ENCODE measurements around the gene RGPD8. TPM values are rescaled to one million over a fixed set of nuclear protein-coding genes. Genes with fewer than 3 reads are reported as not detected.

RGPD8 gene
- total and polyA plus RNA-seq, 2 of the 13 experiments (the other 11 are each of a cell fraction or from before 2014, with no cell fraction given): 2.3 to 12.8 TPM

DNA sequence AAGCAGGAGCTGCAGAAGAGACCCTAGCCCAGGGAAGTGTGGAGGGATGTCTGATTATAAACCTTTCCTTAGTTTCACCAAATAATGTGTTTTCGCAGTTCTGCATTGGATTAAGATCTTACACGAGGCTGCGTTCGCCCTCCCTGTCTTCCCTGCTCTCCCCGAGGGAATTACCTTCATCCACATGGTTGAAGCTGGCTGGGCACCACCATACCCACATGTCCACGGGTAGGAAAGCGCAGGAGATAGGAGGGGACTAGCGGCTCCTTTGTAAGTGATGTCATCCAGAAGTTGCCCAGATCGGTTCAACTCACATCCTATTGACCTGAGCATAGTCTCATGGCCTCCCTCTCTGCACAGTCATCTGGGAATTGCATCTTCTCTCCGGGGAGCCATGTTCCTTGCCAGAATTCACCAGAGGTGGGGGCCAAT, 49.6 kb upstream of the RGPD8 start (continued):
- TF ChIP-seq, protein P1, sequence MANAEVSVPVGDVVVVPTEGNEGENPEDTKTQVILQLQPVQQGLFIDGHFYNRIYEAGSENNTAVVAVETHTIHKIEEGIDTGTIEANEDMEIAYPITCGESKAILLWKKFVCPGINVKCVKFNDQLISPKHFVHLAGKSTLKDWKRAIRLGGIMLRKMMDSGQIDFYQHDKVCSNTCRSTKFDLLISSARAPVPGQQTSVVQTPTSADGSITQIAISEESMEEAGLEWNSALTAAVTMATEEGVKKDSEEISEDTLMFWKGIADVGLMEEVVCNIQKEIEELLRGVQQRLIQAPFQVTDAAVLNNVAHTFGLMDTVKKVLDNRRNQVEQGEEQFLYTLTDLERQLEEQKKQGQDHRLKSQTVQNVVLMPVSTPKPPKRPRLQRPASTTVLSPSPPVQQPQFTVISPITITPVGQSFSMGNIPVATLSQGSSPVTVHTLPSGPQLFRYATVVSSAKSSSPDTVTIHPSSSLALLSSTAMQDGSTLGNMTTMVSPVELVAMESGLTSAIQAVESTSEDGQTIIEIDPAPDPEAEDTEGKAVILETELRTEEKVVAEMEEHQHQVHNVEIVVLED (CRISPR knock-in tag; IDR thresholded peaks at IDR 0.05; ENCODE audit: borderline replicate concordance): no peak
- TF ChIP-seq TARDBP (CRISPR knock-in tag; IDR thresholded peaks at IDR 0.05) (no peak), DPF2 (CRISPR knock-in tag; IDR thresholded peaks at IDR 0.05; ENCODE audit: borderline replicate concordance, low read depth) (no peak), FOXA3 (CRISPR knock-in tag; IDR thresholded peaks at IDR 0.05) (no peak), ZEB1 (IDR thresholded peaks at IDR 0.05; ENCODE audit: insufficient replicate concordance, low read depth) (no peak), ZNF558 (CRISPR knock-in tag; IDR thresholded peaks at IDR 0.05; ENCODE audit: borderline replicate concordance) (no peak), POLR2AphosphoS5 (IDR thresholded peaks at IDR 0.05; ENCODE audit: low read depth, low read length) (peak; percentile 41; the same call in 1 of the 2 replicates), KLF9 (CRISPR knock-in tag; IDR thresholded peaks at IDR 0.05; ENCODE audit: low read depth) (no peak), NFKBIZ (CRISPR knock-in tag; IDR thresholded peaks at IDR 0.05) (no peak), GLI4 (CRISPR knock-in tag; IDR thresholded peaks at IDR 0.05; ENCODE audit: borderline replicate concordance) (no peak), ZNF496 (CRISPR knock-in tag; IDR thresholded peaks at IDR 0.05; ENCODE audit: insufficient replicate concordance) (no peak), PCBP1 (IDR thresholded peaks at IDR 0.05; ENCODE audit: borderline replicate concordance, low read depth, low read length) (no peak), GFI1 (CRISPR knock-in tag; IDR thresholded peaks at IDR 0.05; ENCODE audit: borderline replicate concordance) (no peak), PHB2 (IDR thresholded peaks at IDR 0.05; ENCODE audit: partially characterized antibody) (no peak), ZNF121 (CRISPR knock-in tag; IDR thresholded peaks at IDR 0.05) (no peak), SIN3B (IDR thresholded peaks at IDR 0.05; ENCODE audit: low read length) (no peak), YEATS4 (CRISPR knock-in tag; IDR thresholded peaks at IDR 0.05; ENCODE audit: borderline replicate concordance) (no peak), WIZ (CRISPR knock-in tag; IDR thresholded peaks at IDR 0.05) (no peak; the same call in 1 of the 2 replicates), ZNF782 (CRISPR knock-in tag; IDR thresholded peaks at IDR 0.05; ENCODE audit: borderline replicate concordance) (0 out of 2 replicates have a peak, but pooled peaks have one; percentile 28), ZNF260 (CRISPR knock-in tag; IDR thresholded peaks at IDR 0.05; ENCODE audit: borderline replicate concordance, low read depth) (no peak)
- TF ChIP-seq, protein P2, sequence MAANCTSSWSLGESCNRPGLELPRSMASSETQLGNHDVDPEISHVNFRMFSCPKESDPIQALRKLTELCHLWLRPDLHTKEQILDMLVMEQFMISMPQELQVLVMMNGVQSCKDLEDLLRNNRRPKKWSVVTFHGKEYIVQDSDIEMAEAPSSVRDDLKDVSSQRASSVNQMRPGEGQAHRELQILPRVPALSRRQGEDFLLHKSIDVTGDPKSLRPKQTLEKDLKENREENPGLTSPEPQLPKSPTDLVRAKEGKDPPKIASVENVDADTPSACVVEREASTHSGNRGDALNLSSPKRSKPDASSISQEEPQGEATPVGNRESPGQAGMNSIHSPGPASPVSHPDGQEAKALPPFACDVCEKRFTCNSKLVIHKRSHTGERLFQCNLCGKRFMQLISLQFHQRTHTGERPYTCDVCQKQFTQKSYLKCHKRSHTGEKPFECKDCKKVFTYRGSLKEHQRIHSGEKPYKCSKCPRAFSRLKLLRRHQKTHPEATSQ (CRISPR knock-in tag; IDR thresholded peaks at IDR 0.05; ENCODE audit: borderline replicate concordance): no peak
- TF ChIP-seq, protein P3, sequence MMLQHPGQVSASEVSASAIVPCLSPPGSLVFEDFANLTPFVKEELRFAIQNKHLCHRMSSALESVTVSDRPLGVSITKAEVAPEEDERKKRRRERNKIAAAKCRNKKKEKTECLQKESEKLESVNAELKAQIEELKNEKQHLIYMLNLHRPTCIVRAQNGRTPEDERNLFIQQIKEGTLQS (CRISPR knock-in tag; IDR thresholded peaks at IDR 0.05): peak; percentile 55; the same call in 1 of the 2 replicates
- TF ChIP-seq, protein P4, sequence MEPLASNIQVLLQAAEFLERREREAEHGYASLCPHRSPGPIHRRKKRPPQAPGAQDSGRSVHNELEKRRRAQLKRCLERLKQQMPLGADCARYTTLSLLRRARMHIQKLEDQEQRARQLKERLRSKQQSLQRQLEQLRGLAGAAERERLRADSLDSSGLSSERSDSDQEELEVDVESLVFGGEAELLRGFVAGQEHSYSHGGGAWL (CRISPR knock-in tag; IDR thresholded peaks at IDR 0.05): no peak; the same call in 1 of the 2 replicates
- TF ChIP-seq, protein P5, sequence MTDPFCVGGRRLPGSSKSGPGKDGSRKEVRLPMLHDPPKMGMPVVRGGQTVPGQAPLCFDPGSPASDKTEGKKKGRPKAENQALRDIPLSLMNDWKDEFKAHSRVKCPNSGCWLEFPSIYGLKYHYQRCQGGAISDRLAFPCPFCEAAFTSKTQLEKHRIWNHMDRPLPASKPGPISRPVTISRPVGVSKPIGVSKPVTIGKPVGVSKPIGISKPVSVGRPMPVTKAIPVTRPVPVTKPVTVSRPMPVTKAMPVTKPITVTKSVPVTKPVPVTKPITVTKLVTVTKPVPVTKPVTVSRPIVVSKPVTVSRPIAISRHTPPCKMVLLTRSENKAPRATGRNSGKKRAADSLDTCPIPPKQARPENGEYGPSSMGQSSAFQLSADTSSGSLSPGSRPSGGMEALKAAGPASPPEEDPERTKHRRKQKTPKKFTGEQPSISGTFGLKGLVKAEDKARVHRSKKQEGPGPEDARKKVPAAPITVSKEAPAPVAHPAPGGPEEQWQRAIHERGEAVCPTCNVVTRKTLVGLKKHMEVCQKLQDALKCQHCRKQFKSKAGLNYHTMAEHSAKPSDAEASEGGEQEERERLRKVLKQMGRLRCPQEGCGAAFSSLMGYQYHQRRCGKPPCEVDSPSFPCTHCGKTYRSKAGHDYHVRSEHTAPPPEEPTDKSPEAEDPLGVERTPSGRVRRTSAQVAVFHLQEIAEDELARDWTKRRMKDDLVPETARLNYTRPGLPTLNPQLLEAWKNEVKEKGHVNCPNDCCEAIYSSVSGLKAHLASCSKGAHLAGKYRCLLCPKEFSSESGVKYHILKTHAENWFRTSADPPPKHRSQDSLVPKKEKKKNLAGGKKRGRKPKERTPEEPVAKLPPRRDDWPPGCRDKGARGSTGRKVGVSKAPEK (CRISPR knock-in tag; IDR thresholded peaks at IDR 0.05; ENCODE audit: borderline replicate concordance): no peak

All from HepG2 (cell line).